NCI-H748 (cell line): ENCODE results near the gene WSCD1.

Experiments
- DNase-seq: peaks from one replicate; lab custom pipeline; 2025; ENCODE audit not compliant: unreplicated experiment; lab: John Stamatoyannopoulos, UW

The WSCD1 gene

GRCh38 chr17:6147042-6147441 is 76.9 kb downstream of the WSCD1 start:
- DNase-seq: peak; percentile 60

GRCh38 chr17:6153375-6153774 is 83.2 kb downstream of the WSCD1 start:
- no peak for DNase-seq

DNA sequence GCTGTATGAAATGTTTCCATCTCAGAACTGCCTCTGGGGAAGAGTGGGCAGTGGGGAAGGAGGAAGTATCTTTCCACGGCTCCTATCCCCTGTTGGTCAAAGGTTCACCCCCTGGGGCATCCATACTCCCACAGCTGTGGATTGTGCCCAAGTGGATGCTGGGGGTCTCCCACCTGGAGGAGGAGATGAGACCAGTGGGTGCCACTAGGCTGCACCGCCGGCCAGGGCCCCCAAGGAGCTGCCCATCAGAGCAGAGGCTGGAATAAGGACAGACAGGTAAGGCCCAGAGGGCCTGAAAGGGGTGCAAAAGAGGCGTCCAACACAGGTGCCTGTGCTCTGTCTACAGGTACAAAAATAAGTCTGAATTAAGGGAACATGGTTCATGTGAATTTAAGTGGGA is 87.5 kb downstream of the WSCD1 start:
- no peak for DNase-seq

DNA sequence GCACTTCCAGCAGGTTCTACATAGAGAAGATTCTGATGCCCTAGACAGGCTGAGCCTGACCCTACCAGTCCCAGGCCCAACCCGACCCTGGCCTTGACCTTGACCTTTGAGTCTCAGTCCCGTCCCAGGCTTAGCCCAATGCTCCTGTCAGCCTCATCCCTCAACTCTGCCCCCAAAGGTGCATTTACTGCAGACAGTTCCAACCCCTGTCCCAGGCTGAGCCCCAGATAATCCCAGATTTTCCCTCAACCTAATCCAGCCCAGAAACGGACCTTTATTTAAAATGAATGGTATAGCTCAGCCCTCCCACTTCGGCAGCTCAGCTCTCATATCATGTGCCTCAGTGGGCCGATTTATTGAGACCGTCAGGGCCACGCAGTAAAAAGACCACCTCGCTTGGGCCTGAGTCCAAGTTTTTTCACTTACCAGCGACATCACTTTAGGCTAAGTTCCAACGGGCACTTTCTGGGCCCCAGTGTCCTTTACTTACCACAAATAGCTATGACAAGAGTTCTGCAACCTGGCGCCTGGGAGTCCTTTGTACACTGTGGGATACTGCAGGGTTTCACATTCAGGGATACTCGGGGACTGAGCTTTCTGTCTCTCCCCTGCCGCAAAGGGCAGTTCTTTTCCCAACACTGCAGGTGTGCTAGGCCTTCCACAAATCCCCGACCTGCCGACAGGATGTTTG is 89.5 kb downstream of the WSCD1 start:
- no peak for DNase-seq

DNA sequence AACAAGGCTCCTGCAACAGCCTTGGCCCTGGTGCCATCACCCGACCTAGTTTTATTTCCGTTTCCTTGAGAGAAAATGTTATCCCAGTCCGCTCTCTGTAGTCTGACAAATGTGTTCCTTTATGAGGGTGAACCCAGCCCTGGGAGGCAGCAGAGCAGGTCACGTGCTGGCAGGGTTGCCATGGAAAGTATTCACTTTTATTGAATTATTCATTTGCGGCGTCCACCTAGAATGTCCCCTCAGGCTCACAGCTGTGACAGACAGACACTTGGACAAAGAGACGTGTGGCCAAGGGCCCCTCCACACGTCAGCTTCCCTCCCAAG is 90.0 kb downstream of the WSCD1 start:
- no peak for DNase-seq

DNA sequence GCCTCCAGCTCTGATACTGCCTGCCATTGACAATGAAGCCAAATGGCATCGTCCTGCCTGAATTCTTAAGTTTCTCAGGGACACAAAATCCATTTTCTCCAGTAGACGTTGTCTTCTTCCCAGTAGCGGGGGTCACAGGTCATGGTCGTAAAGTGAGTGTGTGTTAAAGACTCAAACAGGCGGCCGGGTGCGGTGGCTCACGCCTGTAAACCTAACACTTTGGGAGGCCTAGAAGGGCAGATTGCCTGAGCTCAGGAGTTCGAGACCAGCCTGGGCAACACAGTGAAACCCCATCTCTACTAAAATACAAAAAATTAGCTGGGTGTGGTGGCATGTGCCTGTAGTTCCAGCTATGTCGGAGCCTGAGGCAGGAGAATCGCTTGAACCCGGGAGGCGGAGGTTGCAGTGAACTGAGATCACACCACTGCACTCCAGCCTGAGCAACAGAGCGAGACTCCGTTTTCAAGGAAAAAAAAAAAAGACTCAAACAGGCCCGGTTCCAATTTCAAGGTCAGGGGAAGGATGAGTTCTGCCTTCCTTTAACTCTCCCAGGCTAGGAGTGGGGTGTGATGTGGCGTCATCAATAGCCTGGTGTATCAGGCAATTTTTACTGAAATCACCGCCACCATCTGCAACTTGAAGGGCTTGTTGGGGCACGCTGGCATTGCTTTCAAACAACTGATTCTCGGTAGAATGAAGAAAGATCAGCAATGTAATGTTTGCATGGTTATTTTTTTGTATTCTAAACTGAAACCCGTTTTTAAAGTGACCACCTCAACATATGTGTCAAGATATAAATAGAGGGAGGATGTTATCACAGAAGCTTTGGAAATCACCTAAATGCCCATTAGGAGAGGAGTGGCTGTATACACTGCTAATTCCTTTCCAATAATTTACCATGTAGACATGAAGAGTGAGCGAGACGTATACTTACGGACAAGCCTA is 91.0 kb downstream of the WSCD1 start:
- DNase-seq: no peak

DNA sequence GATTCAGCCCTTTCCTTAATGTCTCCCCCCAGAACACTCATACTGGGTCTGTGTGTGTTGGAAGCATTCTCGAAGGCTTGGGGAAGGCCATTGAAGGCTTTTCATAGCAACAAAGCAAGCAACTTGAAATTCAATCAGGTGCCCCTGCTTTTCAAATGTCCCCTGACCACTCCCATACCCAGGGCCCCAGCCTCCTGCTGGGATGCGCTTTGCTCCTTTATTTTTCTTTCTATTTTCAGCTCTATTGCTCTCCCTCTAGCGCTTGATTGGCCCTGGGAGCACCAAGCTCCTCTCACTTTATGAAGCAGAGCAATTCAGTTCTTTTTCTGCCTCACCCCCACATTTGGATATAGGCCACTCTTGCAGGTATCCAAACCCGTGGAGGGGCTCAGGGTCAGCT is 92.0 kb downstream of the WSCD1 start:
- DNase-seq: peak; percentile 77

GRCh38 chr17:6162892-6163291 is 92.7 kb downstream of the WSCD1 start:
- DNase-seq: peak; percentile 72

DNA sequence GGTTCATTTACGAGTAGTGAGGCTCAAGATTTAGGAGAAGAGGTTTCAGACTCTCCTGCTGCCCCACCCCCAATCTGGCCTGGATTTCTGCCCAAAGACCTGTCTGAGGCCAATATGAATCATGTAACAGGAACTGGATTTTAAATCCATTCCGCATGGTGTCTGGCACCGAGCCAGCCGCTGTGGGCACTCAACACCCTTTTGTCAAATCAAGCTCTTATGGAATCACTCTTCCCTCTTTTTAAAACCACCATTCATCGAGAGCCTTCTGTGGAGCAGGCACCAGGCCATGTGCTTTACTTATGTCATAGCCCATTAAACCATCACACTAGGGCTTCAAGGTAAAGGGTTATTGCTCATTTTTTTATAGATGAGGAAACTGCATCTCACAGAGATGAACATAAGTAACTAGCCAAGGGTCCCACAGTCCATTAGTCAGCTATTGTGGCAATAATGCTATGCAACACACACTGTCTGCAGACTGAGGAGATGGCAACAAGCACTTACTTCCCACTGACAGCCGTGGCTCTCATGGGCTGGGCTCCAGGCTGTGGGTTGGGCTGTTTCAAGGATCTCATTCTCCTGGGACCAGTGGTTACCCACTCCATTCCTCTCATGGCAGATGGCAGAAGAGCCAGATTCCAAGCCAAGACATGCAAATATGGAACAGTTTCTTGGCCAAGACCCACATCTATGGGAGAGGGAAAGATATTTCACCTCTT is 93.6 kb downstream of the WSCD1 start:
- peak; percentile 93 for DNase-seq

DNA sequence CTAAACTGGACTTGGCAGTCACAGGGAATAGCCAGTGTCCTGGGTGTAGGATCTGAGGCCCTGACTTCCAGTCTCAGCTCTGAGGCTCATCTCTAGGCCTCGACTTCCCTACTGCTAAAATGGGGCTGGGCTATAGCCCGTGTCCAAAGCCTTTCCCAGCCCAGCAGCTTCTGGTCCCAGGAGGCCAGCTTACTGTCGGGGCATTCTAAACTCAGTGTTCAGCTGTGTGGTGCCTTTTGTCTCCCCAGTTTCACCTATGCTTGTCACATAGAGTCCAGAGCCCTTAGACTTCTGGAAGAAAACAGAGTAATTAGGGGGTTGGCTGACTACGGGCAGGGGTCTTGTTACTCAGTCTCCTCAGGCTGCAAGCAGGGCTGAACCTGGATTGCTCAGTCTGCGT is 94.8 kb downstream of the WSCD1 start:
- DNase-seq: no peak

DNA sequence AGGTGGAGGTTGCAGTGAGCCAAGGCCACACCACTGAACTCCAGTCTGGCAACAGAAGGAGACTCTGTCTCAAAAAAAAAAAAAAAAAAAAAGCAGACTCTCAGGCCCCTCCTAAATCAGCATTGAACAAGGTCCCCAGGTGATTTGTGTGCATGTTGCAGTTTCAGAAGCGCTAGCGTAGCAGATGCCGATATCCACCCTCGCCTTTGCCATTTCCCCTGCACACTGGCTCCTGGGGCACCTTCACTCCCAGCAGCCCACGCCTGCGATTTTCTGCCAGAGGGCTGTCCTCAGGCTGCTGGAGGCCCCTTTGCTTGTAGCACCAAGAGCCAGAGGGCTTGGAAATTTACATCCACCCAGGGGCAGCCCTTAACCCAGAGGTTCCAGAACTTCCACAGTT is 95.6 kb downstream of the WSCD1 start:
- no peak for DNase-seq

- no peak for DNase-seq
Observed at GRCh38 chr17:6166492-6167179, 96.5 kb downstream of the WSCD1 start.

GRCh38 chr17:6168296-6168695 is 98.1 kb downstream of the WSCD1 start:
- no peak for DNase-seq

DNA sequence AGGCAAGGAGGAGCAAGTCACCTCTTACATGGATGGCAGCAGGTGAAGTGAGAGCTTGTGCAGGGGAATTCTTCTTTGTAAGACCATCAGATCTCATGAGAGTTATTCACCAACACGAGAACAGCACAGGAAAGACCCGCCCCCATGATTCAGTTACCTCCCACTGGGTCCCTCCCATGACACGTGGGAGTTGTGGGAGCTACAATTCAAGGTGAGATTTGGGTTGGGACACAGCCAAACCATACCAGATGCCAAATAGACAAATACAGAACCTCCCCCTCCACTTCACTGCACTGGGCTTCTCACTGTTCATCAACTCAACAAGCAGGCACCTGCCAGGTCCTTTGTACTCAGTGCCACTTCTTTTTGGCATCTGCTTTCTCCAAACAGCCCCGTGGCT is 100.2 kb downstream of the WSCD1 start:
- DNase-seq: no peak

- DNase-seq: no peak
Observed at GRCh38 chr17:6172642-6173330, 102.6 kb downstream of the WSCD1 start.

DNA sequence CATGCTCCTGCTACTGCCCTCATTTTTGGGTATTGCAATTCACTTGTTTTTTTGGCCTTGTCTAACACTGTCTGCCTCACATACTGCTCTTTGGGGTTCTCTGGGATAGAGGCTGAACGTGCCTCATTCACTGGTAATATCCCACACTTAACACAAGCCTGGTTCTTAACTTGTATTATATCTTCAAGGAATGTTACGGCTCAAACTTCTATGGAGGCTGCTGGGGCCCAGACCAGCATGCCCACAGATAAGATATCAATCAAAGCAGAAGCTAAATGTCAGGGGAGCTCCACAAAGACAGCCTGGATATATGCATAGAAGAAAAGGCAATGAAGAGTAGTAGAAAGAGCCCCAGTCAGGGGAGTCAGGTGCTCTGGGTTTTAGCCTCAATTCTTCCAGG is 103.5 kb downstream of the WSCD1 start:
- DNase-seq: no peak
